Neural progenitor cell (in vitro differentiated cells): ENCODE data around the gene RUNX1.

Experiments
- EZH2 ChIP-seq: fragments of 200-600 bp; sonication (generic); IDR thresholded peaks from 2 replicates; pipeline ENCODE4 v1.6.1; 2017; ENCODE audit warnings: antibody characterized with exemption, mild to moderate bottlenecking, moderate library complexity
- EZH2phosphoT487 ChIP-seq: fragments of 200-600 bp; sonication (generic); IDR thresholded peaks from 2 replicates; pipeline ENCODE4 v1.6.1; 2017; ENCODE audit warnings: antibody characterized with exemption
- TF ChIP-seq, protein P1 (sequence below): fragments of 200-600 bp; sonication (generic); IDR thresholded peaks from 2 replicates; pipeline ENCODE4 v1.5.1; 2017; ENCODE audit warnings: antibody characterized with exemption, mild to moderate bottlenecking

GRCh38 chr21:35016517-35017188 is 32.4 kb downstream of the RUNX1 start:
- TF ChIP-seq, protein P1, sequence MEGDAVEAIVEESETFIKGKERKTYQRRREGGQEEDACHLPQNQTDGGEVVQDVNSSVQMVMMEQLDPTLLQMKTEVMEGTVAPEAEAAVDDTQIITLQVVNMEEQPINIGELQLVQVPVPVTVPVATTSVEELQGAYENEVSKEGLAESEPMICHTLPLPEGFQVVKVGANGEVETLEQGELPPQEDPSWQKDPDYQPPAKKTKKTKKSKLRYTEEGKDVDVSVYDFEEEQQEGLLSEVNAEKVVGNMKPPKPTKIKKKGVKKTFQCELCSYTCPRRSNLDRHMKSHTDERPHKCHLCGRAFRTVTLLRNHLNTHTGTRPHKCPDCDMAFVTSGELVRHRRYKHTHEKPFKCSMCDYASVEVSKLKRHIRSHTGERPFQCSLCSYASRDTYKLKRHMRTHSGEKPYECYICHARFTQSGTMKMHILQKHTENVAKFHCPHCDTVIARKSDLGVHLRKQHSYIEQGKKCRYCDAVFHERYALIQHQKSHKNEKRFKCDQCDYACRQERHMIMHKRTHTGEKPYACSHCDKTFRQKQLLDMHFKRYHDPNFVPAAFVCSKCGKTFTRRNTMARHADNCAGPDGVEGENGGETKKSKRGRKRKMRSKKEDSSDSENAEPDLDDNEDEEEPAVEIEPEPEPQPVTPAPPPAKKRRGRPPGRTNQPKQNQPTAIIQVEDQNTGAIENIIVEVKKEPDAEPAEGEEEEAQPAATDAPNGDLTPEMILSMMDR = no peak
- TF ChIP-seq EZH2 (no peak), EZH2phosphoT487 (no peak)
